ENCODE data around the gene AFAP1.

Gene AFAP1

DNA sequence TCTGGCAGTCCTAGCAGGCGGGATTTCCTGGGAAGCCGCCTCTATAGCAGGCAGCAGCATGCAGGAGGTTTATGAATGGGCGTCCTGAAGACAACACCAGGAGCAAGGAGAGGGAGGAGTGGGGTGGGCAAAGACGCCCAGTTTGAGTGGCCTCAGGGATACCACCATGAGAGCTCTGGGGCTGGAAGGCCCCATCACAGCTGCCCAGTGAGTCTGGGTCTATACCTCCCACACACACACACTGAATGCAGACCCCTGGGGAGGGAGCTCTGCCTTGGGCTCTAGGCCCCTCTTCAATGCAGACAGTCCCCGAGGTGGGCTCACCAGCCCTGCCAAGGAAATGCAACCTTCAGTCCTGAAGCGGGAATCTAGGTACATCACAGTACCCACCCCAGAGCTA is 98.6 kb downstream of the AFAP1 start:
- no peak for DNase-seq (ENCODE audit: low read depth)

DNA sequence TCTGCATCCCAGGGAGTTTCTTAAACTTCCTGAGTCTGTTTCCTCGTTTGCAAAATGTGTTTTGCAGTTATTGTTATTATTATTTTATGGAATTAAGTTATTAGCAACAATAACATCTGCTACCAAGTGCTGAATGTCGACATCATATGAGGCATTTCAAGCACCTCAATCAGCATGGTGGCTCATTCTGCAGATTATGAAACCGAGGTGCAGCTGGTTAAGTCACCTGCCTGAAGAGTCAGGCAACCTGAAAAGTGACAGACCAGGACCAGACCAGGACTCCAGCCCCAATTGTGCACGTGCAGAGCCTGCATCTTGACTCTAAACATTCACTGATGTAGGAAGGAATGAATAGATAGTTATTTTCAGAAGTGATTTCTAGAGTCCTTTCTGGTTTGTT is 99.8 kb downstream of the AFAP1 start:
- no peak for DNase-seq (ENCODE audit: low read depth)

DNA sequence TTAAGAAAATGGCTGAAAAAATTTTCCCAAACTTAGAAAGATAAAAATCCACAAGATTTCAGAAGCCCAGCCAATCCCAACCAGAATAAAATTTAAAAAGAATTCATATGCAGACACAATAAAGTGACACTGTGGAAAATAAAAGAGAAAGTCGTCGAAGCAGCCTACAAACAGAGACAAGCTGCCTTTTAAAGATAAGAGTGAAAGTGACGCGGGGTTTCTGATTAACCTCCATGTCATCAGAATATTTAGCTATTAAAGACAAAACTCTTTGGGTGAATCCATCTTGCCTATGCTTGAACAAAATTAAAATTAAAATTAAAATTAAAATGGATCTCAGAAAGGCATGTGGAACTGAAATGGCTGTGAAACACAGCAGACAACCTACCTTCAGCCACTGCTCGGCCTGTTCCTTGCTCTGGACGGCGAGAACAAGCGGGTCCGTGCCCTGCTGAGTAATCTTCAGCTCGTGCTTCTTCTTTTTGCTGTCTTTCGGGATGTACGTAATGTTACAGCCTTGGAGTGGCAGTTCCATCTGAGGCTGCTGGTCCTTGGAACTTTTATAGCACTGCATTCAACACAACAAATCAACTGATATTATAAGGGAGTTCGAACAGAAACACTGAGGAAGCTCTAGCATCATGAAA is 101.4 kb downstream of the AFAP1 start:
- DNase-seq (ENCODE audit: low read depth) = no peak

DNA sequence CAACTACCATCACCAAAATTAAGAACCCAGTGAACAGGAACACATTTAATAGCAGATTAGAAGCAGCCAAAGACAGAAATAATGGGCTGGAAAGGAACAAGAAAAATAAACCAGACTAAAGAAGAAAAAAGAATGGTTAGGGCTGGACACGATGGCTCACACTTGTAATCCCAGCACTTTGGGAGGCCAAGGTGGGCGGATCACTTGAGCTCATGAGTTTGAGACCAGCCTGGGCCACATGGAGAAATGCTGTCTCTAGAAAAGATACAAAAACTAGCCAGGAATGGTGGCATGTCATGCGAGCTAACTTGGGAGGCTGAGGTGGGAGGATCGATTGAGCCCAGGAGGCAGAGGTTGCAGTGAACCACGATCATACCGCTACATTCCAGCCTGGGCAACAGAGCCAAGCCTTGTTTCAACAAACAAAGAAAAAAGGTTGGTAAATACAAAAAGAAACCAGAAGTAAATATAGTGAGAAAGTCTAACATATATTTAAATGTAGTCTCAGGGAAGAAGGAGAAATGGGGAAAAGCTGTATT is 102.0 kb downstream of the AFAP1 start:
- DNase-seq (ENCODE audit: low read depth) = no peak

DNA sequence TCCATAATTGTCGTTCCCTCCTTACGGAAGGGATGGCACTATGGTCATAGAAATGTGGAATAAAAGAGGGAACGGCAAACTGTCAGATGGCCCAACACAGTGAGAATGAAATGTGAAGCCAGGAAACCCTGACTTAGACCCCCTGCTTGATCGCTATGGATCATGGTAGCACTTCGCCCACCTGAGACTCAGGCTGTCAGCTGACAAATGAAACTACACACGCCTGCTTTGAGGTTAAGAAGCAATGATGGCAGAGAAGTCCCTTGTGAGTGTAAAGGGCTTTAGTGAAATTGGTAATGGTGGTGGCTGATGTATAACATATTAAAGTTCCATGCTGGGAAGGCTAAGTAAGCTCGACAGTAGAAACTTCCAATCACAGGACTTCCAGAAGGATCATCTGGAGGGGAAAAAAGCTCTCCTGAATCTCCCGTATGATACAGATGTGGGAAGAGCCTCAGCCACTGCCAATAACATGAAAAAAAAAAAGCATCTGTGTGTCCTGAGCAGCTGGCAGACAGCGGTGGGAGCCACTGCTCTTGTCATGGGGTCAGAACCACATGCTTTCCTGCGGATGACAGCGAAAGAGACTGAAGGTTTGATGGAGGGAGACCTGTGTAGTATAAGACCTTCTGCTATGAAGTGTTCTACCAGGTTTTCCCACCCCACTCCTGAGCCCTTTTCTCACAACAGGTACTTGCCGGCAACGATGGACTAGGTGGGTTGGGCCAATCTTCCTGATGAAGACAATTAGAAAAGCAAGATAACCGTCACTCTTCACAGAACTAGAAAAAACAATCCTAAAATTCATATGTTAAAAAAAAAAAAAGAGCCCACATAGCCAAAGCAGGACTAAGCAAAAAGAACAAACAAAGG is 107.6 kb downstream of the AFAP1 start:
- DNase-seq (ENCODE audit: low read depth) = no peak

DNA sequence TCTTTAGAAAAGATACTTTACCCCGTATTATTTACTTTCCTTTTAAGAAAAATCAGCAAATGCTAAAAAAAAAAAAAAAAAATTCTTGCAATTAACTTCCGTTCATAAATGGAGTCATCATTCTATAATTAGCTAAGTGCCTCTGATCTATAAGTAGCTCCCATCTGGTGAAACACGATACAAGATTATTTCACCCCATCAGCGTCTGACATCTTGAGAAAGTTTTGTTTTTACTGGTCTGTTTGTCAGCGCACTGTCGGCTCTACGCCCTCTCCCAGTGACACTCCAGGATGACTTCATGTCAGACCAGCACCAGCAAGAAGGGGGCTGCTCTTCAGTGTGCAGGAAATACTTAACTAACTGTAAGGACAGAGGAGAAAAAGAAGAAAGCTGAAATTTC is 108.3 kb downstream of the AFAP1 start:
- DNase-seq (ENCODE audit: low read depth) = no peak

DNA sequence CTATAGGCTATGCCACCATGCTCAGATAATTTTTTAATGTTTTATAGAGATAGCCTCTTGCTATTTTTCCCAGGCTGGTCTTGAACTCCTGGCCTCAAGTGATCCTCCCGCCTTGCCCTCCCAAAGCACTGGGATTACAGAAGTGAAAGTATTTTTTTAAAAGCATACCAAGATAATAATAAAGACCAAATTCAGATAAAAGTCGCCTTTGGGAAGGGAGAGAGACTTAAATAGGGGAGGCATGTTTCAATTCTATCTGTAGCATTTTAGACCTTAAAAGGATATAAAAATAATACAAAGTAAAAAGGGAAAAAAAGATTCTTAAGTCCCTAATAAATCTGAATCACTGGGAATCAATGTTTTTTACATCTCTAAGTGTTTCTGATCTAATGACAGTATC is 108.9 kb downstream of the AFAP1 start:
- no peak for DNase-seq (ENCODE audit: low read depth)

DNA sequence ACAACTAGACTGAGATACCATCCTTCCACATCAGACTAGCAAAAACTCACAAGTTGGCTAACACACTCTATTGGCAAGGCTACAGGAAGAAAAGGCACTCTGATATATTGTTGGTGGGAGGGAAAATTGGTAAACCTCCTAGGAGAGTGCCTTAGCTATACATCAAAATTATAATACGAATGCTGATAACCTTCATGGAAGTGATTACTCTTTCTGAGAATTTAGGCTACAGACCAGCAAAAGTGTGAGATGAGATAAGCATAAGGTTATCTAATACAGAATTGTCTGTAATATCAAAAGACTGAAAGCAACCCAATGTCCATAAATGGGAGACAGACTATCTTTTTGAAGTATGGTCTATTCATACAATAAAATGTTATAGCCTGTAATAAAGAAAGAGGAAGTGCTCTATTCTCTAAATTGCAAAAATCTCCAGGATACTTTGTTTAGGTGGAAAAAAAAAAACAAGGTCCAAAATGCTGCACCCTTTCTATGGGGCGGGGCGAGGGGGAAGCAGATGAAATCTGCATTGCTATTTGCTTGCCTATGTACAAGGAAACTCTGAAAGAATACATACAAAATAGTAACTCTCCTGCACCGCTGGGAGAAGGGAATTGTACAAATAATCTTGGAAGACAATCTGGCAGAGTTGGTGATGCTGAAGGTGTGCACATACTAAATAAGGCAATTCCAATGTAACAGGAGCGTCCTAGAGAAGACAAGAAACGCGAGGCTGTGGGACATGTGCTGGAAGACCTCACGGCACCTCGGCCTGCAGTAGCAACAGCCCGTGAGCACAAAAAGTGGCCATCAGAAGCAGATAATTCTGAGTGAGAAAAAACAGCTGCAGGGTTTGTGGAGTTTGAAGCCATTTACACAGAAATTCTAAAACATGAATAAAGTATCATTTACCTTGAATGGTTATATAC is 109.7 kb downstream of the AFAP1 start:
- DNase-seq (ENCODE audit: low read depth) = no peak

DNA sequence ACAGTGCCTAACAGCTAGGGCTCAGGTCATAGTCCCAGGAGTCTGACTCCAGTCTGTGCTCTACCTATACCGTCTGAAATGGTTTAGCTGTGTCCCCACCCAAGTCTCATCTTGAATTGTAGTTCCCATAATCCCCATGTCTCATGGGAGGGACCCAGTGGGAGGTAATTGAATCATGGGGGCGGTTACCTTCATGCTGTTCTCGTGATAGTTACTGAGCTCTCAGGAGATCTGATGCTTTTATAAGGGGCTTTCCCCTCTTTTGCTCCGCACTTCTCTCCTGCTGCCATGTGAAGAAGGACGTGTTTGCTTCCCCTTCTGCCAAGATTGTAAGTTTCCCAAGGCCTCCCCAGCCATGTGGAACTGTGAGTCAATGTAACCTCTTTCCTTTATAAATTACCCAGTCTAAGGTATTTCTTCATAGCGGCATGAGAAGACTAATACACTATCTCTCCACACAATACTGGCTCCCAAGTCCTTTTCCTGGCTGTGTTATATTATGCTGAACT is 110.8 kb downstream of the AFAP1 start:
- no peak for DNase-seq (ENCODE audit: low read depth)

DNA sequence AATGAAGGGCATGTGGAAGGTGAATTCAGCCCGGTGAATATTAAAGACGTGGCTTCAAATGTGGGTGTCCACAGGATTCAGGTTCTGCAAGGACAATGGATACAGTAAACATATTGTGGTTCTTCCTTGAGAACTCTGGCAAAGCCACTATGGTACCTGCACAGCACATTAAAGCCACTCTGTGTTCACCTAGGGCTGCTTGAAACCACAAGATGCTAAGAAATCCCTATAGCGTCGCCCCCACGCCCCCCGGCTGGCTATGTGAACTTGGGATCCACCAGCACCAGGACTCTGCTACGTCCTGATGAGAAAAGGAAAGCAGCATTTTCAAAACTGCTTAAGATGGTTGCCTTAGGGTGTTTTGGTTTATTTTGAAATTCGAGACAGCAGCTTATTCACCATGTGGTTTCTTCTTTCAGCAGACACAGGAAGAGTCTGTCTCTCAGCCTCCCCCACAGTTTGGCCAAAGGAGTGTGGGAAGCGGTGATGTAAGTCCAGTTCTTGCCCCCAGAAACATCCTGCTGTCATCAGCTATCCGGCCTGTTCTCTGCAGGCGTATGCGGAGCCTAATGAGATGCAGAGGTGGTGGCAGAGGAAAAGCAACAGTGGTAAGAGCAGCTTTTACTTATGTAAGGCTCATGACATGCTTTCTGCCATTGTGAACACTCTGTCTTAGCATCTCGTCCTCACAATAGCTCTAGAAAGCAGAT is 111.5 kb downstream of the AFAP1 start:
- DNase-seq (ENCODE audit: low read depth) = peak; percentile 42

DNA sequence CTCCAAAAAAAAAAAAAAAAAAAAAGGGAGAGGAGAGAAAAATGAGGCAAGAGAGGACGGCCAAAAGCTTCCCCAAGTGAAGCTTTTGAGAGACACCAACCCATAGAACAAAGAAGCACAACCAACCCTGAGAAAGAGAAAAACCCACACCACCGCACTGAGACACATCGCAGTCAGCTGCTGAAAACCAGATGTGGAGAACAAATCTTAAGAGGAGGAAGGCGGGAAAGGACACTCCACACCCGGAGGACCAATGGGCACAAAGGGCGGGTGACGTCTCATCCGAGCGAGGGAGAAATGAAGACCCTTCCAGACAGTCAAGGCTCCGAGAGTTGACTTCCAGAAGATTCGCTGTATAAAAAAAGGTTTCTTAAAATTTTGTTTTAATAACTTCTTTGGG is 112.1 kb downstream of the AFAP1 start:
- no peak for DNase-seq (ENCODE audit: low read depth)

DNA sequence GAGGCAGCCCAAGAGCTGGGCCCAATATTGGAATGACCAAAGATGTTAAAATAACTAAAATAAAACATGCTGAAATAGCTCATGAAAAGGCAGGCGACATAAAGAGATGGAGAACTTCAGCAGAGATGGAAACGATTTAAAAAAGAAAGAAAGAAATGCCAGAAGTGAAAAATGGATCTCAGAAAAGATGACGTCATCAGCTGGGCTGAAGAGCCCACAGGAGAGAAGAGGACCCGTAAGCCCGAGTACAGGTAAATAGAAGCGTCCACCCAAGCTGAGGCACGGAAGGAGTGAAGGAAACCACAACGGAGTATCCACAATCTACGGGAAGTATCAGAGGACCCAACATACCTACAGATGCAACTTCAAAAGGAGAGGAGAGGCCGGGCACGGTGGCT is 112.8 kb downstream of the AFAP1 start:
- no peak for DNase-seq (ENCODE audit: low read depth)

DNA sequence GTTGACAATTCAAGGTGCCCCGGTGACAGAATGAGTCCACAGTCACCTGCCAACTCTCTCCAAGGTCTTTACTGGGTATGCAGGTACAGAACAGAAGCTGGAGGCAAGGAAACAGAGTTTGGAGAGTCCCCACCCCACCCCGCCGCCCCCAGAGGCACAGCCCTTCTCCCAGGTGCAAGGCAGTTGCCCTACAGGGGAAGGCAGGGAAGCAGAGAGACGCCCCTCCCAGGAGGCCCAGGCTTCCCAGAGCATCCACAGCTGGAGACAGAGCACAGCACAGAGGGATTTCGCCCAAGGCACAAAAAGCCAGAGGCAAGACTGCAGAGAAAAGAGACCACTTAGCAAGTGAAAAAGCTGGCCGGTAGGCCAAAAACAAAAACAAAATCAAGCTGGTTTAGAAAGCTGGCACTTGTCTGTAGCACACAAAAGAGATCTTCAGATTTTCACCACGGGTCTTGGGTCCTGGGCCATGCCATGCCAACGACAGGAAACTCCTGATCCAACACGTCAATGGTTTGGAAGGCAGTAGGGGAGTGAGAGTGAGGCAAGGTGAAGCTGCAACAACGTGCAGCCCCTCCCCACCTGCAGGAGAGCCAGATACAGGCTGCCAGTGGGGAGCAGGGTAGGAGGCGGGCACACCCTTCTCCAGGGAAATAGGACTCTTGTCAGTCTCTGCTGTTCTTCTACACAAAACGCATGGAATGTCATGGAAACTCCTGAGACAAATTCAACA is 113.3 kb downstream of the AFAP1 start:
- no peak for DNase-seq (ENCODE audit: low read depth)

DNA sequence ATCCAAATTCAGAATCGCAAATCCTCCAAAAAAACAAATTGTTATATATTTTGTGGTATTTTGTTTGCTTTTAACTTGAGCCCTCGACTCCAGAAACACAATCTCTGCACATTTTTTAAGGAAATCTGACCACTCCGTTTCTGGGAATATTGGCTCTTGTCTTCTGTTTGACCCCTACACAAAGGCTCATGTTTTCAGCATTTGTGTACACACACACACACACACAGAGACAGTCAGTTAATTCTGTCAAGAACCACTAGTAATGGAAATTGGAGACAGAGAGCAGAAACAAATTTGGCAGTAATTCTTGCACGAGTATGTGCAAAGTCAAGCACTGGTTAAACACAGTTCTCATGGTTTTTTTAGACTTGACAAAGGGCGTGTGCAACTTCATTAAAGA is 115.4 kb downstream of the AFAP1 start:
- DNase-seq (ENCODE audit: low read depth) = no peak

DNA sequence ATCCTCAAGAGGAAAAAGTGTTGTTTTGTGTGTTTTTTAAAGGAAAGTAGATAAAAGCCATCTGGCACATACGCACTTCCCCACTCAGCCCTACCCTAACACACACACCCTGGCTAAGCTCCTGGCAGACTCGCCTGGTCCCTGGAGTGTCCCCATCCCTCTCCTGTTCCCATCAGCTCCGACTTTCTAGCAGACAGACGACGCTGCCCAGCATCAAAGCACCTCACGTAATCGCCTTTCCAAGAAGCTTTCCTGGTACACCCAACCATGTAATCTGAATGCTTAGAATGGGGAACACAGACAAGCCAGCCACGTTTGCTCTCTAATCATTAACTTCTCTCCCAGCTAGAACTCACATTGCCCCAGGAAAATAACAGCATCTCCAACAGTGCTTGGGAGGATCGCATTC is 116.2 kb downstream of the AFAP1 start:
- no peak for DNase-seq (ENCODE audit: low read depth)

DNA sequence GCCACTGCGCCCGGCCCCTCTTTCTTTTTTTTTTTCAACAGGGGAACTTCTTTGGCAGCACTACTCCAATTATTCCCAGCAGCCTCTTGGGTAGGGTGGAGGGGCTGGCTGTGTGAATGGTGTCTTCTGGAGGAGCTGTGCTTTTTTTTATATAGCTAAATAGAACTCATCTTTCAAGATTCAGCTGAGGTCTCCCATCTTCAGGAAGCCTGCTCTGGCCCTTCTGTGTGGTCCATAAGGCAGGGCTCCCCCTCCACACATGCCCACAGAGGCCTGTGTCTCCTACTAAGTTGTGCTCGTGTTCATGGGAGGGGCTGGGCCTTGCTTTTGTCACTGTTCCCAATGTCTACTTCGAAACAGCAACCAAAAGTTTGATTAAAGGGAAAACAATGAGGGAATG is 116.8 kb downstream of the AFAP1 start:
- no peak for DNase-seq (ENCODE audit: low read depth)

DNA sequence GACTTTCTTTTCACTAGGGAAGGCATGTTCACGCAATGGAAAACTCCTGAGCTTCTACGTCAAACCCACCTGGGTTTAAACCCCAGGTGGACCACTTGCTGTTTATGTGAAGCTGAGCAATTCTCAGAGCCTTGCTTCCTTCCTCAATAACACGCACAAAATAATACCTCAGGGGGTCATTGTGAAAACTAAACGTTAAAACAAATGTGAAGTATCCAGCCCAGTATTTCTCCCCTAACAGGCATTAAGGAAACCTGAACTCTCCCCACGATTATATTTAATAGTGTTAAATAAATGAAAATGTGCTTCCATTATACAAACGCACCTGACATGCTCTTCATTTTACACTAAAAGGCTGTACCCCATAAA is 117.5 kb downstream of the AFAP1 start:
- no peak for DNase-seq (ENCODE audit: low read depth)

DNA sequence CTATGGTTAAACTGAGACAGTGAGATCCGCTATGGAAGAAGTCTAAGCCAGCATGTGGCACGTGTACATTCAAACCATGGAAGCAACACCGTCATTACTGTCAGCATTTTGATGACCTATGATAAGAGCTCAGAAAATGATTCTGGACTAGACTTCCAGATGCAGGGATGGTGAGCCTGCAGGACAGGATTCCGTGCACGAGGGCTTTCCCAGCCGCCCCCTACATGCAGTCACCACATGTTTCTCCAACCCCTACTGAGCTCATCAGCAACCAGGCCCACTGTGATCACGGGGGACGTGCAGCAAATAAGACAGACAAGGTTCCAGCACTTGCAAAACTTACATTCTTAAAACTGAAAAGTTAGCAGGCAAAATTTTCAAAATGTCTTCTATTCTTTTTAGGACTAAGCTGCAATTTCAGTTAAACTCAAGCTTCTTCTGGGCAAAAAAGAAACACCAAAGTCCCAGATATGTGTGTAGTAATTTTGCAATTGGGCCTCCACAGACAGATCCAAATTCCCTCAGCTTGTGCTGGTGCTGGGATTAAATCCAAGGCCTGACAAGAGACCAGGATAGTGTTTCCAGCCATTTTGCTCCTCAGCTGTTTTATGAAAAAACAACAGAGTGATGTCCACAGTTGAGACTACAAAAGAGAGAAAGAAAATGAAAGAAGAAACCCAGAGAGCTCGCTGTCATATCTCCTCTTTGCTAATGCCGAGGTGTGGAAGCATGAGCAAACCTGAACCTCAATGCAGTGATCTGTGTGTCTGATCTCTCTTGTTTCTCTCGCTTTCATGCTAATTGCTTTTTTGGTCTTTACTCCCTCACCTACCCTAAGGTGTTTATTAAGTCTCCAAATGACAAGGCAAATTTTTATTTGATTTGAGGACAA is 118.2 kb downstream of the AFAP1 start:
- DNase-seq (ENCODE audit: low read depth) = no peak

DNA sequence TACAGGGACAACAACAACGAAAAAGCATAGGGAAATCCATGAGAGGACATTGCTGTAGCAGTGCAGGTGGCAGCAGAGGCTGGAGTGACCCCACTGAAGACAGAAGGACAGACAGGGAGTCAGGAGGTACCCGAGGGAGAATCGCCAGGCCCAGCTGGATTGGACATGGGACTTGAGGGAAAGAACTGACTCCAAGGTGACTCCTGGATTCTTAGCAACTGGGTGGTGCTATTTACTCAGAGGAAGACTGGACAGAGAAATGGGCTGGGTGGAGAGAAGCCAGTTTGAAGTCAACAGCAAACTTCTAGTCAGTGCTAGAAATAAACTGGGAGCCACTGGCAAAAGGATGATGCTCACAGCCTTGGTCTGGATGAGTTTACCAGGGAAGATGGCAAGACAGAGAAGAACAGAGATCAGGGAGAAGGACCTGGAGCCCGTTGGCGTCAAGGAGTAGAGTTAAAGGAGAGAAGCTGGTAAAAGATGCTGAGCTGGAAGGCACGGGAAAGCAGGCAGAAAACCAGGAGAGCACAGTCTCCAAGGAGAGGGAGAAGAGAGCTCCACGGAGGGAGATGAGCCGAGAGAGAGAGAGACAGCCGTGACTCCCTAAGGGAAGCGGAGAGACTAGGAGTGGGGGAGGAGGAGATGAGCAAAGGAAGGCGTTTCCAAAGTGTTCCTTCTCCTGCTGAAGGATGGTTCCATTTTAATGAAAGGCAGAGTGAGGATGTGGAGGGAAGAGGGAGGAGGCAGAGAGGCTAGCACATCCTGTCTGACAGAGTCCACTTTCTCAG is 119.4 kb downstream of the AFAP1 start:
- no peak for DNase-seq (ENCODE audit: low read depth)
